ENCODE results near the gene PACC1. TPM values are rescaled to one million over a fixed set of nuclear protein-coding genes. Genes with fewer than 3 reads are reported as not detected.

The PACC1 gene
- 55.7 TPM for total RNA-seq

GRCh38 chr1:212414328-212415106, at the start of gene PACC1:
TSS of gene PACC1 (minus strand) at chr1:212414886. CDS start at chr1:212414757, 129 bp downstream.
- peak; percentile 73 to 99 (median 98) for DNase-seq (ENCODE audit: low read depth in 2 of 3, low spot score in 2 of 3)

GRCh38 chr1:212463565-212464285, 49.0 kb upstream of the PACC1 start:
- DNase-seq (ENCODE audit: low read depth in 2 of 3, low spot score in 2 of 3): no peak

- no peak for DNase-seq (ENCODE audit: low read depth in 2 of 3, low spot score in 2 of 3)
These were observed 47.4 kb upstream of the PACC1 start for GRCh38 chr1:212461916-212462660.

- DNase-seq (ENCODE audit: low read depth in 2 of 3, low spot score in 2 of 3): no peak
These were observed 45.7 kb upstream of the PACC1 start for GRCh38 chr1:212460376-212460775.

GRCh38 chr1:212459656-212460055, 45.0 kb upstream of the PACC1 start:
- no peak for DNase-seq (ENCODE audit: low read depth in 2 of 3, low spot score in 2 of 3)

- peak in 1 of 3 donors; percentile 48 for DNase-seq (ENCODE audit: low read depth in 2 of 3, low spot score in 2 of 3)
These were observed 44.1 kb upstream of the PACC1 start for GRCh38 chr1:212458817-212459216.

GRCh38 chr1:212457740-212458338, 43.2 kb upstream of the PACC1 start:
- DNase-seq (ENCODE audit: low read depth in 2 of 3, low spot score in 2 of 3): peak in 2 of 3 donors; percentile 36 to 65

GRCh38 chr1:212455803-212456528, 41.3 kb upstream of the PACC1 start:
- DNase-seq (ENCODE audit: low read depth in 2 of 3, low spot score in 2 of 3): peak; percentile 65 to 83 (median 69)

GRCh38 chr1:212455401-212455800, 40.7 kb upstream of the PACC1 start:
- DNase-seq (ENCODE audit: low read depth in 2 of 3, low spot score in 2 of 3): no peak

GRCh38 chr1:212454741-212455140, 40.1 kb upstream of the PACC1 start:
- no peak for DNase-seq (ENCODE audit: low read depth in 2 of 3, low spot score in 2 of 3)

DNA sequence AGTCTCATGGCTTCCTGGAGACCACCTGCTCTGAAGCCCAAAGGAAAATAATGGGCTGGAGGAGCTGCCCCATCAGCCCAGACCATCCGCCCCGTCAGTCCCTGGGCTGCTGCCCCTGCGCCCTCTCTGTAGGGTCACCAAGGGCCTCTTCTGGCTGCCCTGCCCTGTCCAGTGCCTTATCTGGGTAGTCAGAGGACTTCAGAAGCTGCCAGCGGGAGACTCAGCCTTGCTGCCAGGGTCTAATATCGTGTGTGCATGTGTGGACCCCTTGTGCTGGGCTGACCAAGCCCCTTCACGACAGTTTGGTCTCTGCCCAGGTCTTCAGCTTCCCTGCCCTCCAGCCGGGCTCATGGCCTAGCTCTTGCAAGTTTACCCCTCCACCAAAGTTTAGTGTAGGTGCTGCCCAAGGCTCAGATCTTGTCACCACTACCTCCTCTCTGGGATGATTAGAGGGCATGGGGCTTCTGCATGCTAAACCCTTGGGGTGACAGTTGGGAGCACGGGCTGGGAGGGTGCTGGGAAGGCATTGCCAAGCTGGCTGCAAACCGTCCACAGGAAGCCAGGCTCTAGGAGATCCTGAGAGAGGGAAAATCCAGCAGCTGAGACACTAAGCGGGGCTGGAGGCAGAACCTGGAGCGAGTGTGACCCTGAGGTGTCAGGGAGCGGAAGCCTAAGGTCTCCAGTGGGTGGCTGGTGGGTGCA, 38.6 kb upstream of the PACC1 start:
- DNase-seq (ENCODE audit: low read depth in 2 of 3, low spot score in 2 of 3): no peak

DNA sequence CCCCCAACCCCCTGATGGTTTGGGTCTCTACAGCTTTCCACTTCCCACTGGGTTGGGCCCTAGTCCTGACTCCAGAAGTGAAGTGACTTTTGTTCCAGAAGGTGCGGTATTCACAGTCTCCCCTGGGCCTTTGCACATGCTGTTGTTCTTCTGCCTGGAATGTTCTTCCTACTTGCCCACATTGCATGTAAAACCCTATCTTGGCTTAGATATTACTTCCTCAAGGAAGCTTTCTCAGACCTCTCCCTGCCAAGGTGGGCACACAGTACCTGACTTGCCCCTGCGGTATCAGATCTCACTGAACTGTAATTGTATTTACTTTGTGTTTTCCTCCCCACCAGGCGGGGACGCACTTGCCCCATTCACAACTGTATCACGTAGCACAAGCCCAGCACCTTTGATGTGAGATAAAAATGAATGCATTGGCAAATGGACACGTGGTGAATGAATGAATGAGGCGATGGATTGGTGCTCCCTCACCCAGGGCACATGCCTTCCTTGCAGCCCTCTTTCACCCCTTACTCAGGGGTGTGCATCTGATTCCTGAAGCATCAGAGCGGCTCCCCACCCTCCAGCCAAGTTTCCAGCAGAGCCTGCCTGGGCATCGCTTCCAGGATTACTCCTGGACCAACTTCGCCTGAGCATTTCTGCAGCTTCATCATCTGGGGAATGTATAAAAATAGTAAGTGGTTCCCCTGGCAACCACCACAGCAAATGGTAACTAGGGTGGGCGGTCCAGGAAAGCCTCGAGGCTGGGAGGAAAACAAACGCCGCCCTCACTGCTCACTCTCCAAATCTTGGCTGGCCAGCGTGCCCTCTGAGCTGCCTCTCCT, 37.9 kb upstream of the PACC1 start:
- DNase-seq (ENCODE audit: low read depth in 2 of 3, low spot score in 2 of 3): peak in 2 of 3 donors; percentile 65 to 81

DNA sequence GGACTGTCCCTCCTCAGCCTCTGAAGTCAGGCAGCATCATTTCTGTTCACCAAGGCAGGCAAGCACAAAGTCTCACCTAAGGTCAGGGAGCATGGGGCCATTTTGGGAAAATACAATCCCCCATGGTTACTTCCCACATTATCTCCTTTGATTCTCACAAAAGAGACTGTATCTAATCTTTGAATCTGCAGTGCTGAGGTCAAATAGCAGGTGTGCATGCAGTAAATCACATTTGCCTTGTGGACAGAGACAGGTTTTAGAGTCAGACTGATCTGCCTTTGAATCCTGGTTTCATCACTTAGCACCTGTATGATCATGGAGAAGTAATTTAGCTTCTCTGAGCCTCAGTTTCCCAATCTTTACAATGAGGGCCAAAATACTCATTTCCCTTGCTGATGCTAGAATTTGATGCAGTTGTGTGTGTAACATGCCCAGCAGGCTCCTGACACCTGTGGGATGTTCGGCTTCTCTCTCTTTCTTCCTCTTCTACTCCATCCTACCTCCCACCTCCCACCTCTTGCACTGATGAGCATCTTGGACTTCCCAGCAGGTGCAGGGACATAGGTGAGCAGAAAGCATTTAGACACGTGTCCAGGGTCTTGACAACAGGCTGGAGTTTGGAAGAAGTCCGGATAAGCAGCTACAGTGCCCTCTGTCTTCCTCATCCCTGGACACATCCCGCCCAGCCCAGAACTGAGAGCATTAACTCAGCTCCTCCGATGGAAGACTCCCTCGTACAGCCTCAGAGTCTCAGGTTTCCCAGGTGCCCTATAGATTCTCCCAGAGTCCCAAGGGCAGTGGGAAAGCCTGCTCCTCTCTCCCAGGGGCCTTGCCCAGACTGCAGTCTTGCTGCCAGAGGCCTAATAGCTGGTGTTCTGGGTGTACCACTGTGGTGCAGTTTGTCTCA, 37.0 kb upstream of the PACC1 start:
- DNase-seq (ENCODE audit: low read depth in 2 of 3, low spot score in 2 of 3): no peak

- DNase-seq (ENCODE audit: low read depth in 2 of 3, low spot score in 2 of 3): no peak
These were observed 35.7 kb upstream of the PACC1 start for GRCh38 chr1:212450331-212450881.

GRCh38 chr1:212447478-212447877, 32.8 kb upstream of the PACC1 start:
- DNase-seq (ENCODE audit: low read depth in 2 of 3, low spot score in 2 of 3): no peak

DNA sequence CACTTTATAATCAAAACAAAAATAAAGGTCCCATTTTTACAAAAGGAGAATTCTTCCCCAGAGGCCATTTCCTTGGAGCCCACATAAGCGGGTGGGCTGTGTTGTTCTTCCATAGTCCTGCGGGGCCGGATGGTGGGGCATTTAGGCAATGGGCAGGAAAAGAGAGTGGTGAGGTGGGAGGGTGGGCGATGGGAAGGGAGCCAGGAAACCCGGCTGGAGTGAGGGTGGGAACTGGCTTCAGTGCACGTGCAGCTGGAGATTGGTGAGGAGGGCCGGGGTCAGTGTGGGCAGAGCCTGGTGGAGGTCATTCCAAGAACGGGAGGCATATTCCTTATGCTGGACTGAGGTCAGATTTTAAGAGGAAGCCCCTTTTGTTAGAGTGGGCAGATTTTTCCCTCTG, 31.6 kb upstream of the PACC1 start:
- DNase-seq (ENCODE audit: low read depth in 2 of 3, low spot score in 2 of 3): no peak

- DNase-seq (ENCODE audit: low read depth in 2 of 3, low spot score in 2 of 3): no peak
These were observed 27.7 kb upstream of the PACC1 start for GRCh38 chr1:212442408-212442807.
